ENCODE results near the gene GTPBP4.

GRCh38 chr10:985361-985760 is 2.9 kb upstream of the GTPBP4 start:
- TF ChIP-seq PKNOX1 (IDR thresholded peaks at IDR 0.05) (no peak), L3MBTL2 (conservative IDR thresholded peaks at IDR 0.05) (no peak), ARNT (IDR thresholded peaks at IDR 0.05) (no peak), FOXA1 (IDR thresholded peaks at IDR 0.05) (no peak), ZNF384 (IDR thresholded peaks at IDR 0.05) (no peak), SUZ12 (IDR thresholded peaks at IDR 0.05) (no peak), LEF1 (IDR thresholded peaks at IDR 0.05; ENCODE audit: borderline replicate concordance) (no peak), SP1 (IDR thresholded peaks at IDR 0.05) (no peak), FOXM1 (IDR thresholded peaks at IDR 0.05; ENCODE audit: borderline replicate concordance) (no peak), FOXK2 (IDR thresholded peaks at IDR 0.05) (no peak), BHLHE40 (IDR thresholded peaks at IDR 0.05; ENCODE audit: borderline replicate concordance) (no peak), HDGF (IDR thresholded peaks at IDR 0.05; ENCODE audit: borderline replicate concordance) (no peak), ELF4 (IDR thresholded peaks at IDR 0.05) (no peak)
